Mesothelial cell of epicardium (in vitro differentiated cells): ENCODE results near the gene BIN1. TPM values are rescaled to one million over a fixed set of nuclear protein-coding genes. Genes with fewer than 3 reads are reported as not detected.

ENCODE experiments used
- DNase-seq, 2 experiments: peaks; one replicate each; pipeline ENCODE4 v3.0.0; 2021; ENCODE audit warnings: low spot score in 2 of 2; ENCODE audit not compliant: unreplicated experiment in 2 of 2
- H3K27ac Mint-ChIP-seq: 2 replicates; pipeline ENCODE4 v1.8.0; 2021; ENCODE audit warnings: mixed read lengths
- H3K27me3 Mint-ChIP-seq: 2 replicates; pipeline ENCODE4 v1.8.0; 2021; ENCODE audit warnings: low read depth, mixed read lengths
- H3K36me3 Mint-ChIP-seq: 2 replicates; pipeline ENCODE4 v1.8.0; 2021; ENCODE audit warnings: mixed read lengths
- H3K4me1 Mint-ChIP-seq: 2 replicates; pipeline ENCODE4 v1.8.0; 2021; ENCODE audit warnings: mixed read lengths
- H3K4me3 Mint-ChIP-seq: 2 replicates; pipeline ENCODE4 v1.8.0; 2021; ENCODE audit warnings: mild to moderate bottlenecking, moderate library complexity, mixed read lengths
- H3K9me3 Mint-ChIP-seq: 2 replicates; pipeline ENCODE4 v1.8.0; 2021; ENCODE audit warnings: mixed read lengths
- total RNA-seq: library from RNA; stranded (reverse); gene quantifications from 3 replicates; pipeline ENCODE4 v1.2.1, GENCODE V29; 2021
- TF ChIP-seq, protein P1 (sequence below): fragments of 200-600 bp; sonication (generic); IDR thresholded peaks from one replicate; pipeline ENCODE4 v1.5.0; 2021; ENCODE audit warnings: antibody characterized with exemption; ENCODE audit not compliant: unreplicated experiment

BIN1 gene
- total RNA-seq, 1 donor from 2014 or later = 45.7 TPM

DNA sequence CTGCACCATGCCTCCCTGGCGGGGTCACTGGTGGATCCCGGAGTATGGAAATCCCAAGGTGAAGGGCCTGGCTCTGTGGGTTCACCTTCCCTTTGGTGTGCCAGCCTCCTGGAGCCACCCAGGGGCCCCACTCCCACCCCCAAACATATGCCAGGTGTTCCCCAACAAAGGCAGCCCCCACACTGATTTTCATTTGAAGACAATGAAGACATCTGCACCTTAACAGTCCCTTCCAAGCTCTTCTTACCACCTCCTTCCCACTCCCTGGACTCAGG, 11.7 kb downstream of the BIN1 start:
- H3K9me3 Mint-ChIP-seq = no peaks in the 10 kb centered on the region
- peak overlapping the region; percentile 79 for H3K27ac Mint-ChIP-seq
- peaks cover 45% of the 10 kb centered on the region for H3K4me1 Mint-ChIP-seq
- TF ChIP-seq, protein P1, sequence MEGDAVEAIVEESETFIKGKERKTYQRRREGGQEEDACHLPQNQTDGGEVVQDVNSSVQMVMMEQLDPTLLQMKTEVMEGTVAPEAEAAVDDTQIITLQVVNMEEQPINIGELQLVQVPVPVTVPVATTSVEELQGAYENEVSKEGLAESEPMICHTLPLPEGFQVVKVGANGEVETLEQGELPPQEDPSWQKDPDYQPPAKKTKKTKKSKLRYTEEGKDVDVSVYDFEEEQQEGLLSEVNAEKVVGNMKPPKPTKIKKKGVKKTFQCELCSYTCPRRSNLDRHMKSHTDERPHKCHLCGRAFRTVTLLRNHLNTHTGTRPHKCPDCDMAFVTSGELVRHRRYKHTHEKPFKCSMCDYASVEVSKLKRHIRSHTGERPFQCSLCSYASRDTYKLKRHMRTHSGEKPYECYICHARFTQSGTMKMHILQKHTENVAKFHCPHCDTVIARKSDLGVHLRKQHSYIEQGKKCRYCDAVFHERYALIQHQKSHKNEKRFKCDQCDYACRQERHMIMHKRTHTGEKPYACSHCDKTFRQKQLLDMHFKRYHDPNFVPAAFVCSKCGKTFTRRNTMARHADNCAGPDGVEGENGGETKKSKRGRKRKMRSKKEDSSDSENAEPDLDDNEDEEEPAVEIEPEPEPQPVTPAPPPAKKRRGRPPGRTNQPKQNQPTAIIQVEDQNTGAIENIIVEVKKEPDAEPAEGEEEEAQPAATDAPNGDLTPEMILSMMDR = no peak
- no peak overlapping the region for H3K4me3 Mint-ChIP-seq
- H3K27me3 Mint-ChIP-seq = no peaks in the 10 kb centered on the region
- DNase-seq = no peak
- no peaks in the 10 kb centered on the region for H3K36me3 Mint-ChIP-seq

DNA sequence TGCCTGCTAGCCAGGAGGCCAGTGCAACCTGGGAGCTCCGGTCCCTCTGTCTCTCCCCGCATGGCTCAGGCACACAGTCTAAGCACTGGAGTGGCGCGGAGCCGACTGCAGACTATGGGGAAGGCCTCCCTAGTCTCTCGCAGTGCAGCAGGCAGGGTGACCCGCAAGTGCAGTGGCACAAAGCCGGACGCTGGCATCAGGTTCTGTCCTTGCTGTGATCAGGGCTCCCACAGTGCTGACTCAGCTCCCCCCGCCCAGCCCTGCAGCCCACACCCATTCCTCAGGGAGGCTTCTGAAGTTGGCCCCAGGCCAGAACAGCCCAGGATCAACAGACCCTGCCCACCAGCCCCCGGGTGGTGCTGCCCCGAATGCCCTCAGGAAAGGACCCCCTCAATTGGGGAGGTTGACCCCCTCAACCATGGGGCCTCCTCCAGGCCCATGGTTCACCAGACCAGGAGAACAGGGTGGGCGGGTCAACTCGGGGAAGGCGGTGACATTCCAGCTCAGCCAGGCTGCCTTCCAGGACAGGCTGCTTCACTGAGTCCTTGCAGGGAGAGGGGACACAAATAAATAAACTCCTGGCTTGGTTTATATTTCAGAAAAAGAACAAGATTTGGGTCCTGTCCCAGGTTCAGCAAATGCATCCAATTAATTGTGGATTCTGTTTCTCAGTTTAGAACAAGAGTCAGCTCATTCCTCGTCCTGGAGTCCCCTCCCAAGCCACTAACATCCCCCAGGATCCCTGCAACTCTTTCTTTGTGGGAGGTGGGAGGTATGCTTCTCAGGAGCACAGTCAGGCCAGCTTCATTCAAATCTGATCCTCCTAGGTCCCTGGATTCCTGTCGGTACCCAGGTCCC, 12.2 kb downstream of the BIN1 start:
- H3K27me3 Mint-ChIP-seq = no peaks in the 10 kb centered on the region
- peaks cover 44% of the 10 kb centered on the region for H3K4me1 Mint-ChIP-seq
- TF ChIP-seq, protein P1 = no peak
- no peaks in the 10 kb centered on the region for H3K36me3 Mint-ChIP-seq
- DNase-seq = peak; percentile 51 to 65
- no peaks in the 10 kb centered on the region for H3K9me3 Mint-ChIP-seq
- H3K4me3 Mint-ChIP-seq = no peak overlapping the region
- peak overlapping the region; percentile 79 for H3K27ac Mint-ChIP-seq

- H3K27me3 Mint-ChIP-seq = no peaks in the 10 kb centered on the region
- no peaks in the 10 kb centered on the region for H3K9me3 Mint-ChIP-seq
- H3K36me3 Mint-ChIP-seq = no peaks in the 10 kb centered on the region
- TF ChIP-seq, protein P1 = no peak
- peak overlapping the region; percentile 69 for H3K27ac Mint-ChIP-seq
- peaks cover 44% of the 10 kb centered on the region for H3K4me1 Mint-ChIP-seq
- no peak overlapping the region for H3K4me3 Mint-ChIP-seq
- no peak for DNase-seq
Measured at GRCh38 chr2:127093648-127094210, 13.2 kb downstream of the BIN1 start.

- Mint-ChIP-seq H3K27ac (peak overlapping the region; percentile 69), H3K27me3 (no peaks in the 10 kb centered on the region), H3K4me3 (no peak overlapping the region), H3K36me3 (no peaks in the 10 kb centered on the region), H3K9me3 (no peaks in the 10 kb centered on the region), H3K4me1 (peaks cover 40% of the 10 kb centered on the region)
- TF ChIP-seq, protein P1 = no peak
- DNase-seq = no peak
Measured at GRCh38 chr2:127092901-127093516, 13.9 kb downstream of the BIN1 start.

- Mint-ChIP-seq H3K27ac (peak overlapping the region; percentile 56), H3K4me3 (no peak overlapping the region), H3K36me3 (no peaks in the 10 kb centered on the region), H3K27me3 (no peaks in the 10 kb centered on the region), H3K4me1 (peaks cover 41% of the 10 kb centered on the region), H3K9me3 (no peaks in the 10 kb centered on the region)
- TF ChIP-seq, protein P1 = no peak
- DNase-seq = no peak
Measured at GRCh38 chr2:127092306-127092705, 14.6 kb downstream of the BIN1 start.
